ENCODE results near the gene AFG3L2. TPM values are rescaled to one million over a fixed set of nuclear protein-coding genes. Genes with fewer than 3 reads are reported as not detected.
"Not testable (repeated sequence)": the region's sequence is repeated elsewhere in the genome, so short reads cannot be mapped to it uniquely, and the experiment has no call there.

Gene AFG3L2
- total and polyA plus RNA-seq, 10 of the 15 experiments (the other 5 are each of a cell fraction or from before 2014, with no cell fraction given) = 21.0 to 72.7 (median 57.7) TPM

DNA sequence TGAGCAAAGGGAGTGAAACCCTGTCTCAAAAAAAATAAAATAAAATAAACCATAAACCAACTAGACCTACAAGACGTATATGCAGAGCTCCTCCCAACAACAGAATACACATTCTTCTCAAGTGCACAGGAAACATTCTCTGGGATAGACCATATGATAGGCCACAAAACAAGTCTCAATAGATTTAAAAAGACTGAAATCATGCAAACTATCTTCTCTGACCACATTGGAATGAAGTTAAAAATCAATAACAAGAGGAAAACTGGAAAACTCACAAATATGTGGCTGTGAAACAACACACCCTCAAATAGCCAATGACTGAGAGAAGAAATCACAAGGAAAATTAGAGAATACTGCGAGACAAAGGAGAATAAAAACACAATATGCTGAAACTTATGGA lies 7.2 kb upstream of the AFG3L2 start:
- Histone ChIP-seq H3K9ac (ENCODE audit: control insufficient read depth, insufficient read depth, low read length) (no peak overlapping the region), H3K4me3 (no peak overlapping the region), H3K9me3 (replicated peaks; ENCODE audit: control insufficient read depth, insufficient read depth, low read length) (no peaks in the 10 kb centered on the region), H3K36me3 (ENCODE audit: control insufficient read depth in 2 of 2, insufficient read depth in 2 of 2, low read length in 1 of 2) (no peaks in the 10 kb centered on the region), H3K4me1 (ENCODE audit: control insufficient read depth, insufficient read depth, low read length) (no peaks in the 10 kb centered on the region), H3K27ac (ENCODE audit: control insufficient read depth, insufficient read depth) (no peak overlapping the region), H3K79me2 (ENCODE audit: control insufficient read depth, insufficient read depth, low read length) (no peaks in the 10 kb centered on the region), H2AFZ (ENCODE audit: control insufficient read depth, low read depth, low read length) (no peak overlapping the region), H3K4me2 (ENCODE audit: control insufficient read depth, insufficient read depth) (no peak overlapping the region), H3K27me3 (replicated peaks in 1 of 2; ENCODE audit: control insufficient read depth in 2 of 2, insufficient read depth in 2 of 2, low read length in 1 of 2) (no peaks in the 10 kb centered on the region), H4K20me1 (ENCODE audit: control insufficient read depth, insufficient read depth) (no peaks in the 10 kb centered on the region)
- ChIA-PET CTCF (interaction anchor here (0.6 to 1.2 kb wide), 4 partner anchors 8 to 223 kb away, joined by 3 to 4 read pairs (median 4); no protein-coding TSS in a partner anchor), POLR2A (no interaction called here), RAD21 (ENCODE audit: unreplicated experiment) (no interaction called here), SMC1A (ENCODE audit: uncharacterized antibody, unreplicated experiment) (interaction anchor here (0.9 kb wide), 1 partner anchor 14 kb away, joined by 4 read pairs; no protein-coding TSS in a partner anchor)
- WGBS (ENCODE audit: insufficient coverage, insufficient replicate concordance, low lambda C conversion rate, missing lambda C conversion rate) = 0% methylated on average over 2 of the region's 2 CpGs
- intact Hi-C loops (cut with micrococcal nuclease; ENCODE audit: unreplicated experiment) (no loop called here), in situ Hi-C loops (cut with MboI) (no loop called here)
- no peak for ATAC-seq
- FAIRE-seq = no peak
- BruUV-seq (replicated peaks) = no TSS peak
- no peak for TF ChIP-seq SMARCA5 (IDR thresholded peaks at IDR 0.05)
- no peak for TF ChIP-seq RB1 (IDR thresholded peaks at IDR 0.05; ENCODE audit: borderline replicate concordance)
- TF ChIP-seq BCL3 (IDR thresholded peaks at IDR 0.05; ENCODE audit: borderline replicate concordance, insufficient read depth, low read depth, low read length, poor library complexity, severe bottlenecking) = no peak
- no peak for TF ChIP-seq ZNF384 (IDR thresholded peaks at IDR 0.05; ENCODE audit: borderline replicate concordance, low read depth, low read length)
- no peak for TF ChIP-seq ZNF622 (IDR thresholded peaks at IDR 0.05)
- TF ChIP-seq POLR2A (IDR thresholded peaks at IDR 0.05; ENCODE audit: low read depth, low read length) = no peak
- TF ChIP-seq SIN3A (IDR thresholded peaks at IDR 0.05; ENCODE audit: low read depth, low read length) = no peak
- TF ChIP-seq KAT2A (conservative IDR thresholded peaks at IDR 0.05; ENCODE audit: control insufficient read depth, low read depth, low read length) = no peak
- TF ChIP-seq FOXK2 (IDR thresholded peaks at IDR 0.05) = no peak
- no peak for TF ChIP-seq CHD4 (IDR thresholded peaks at IDR 0.05)
- TF ChIP-seq BACH1 (IDR thresholded peaks at IDR 0.05; ENCODE audit: borderline replicate concordance) = no peak
- no peak for TF ChIP-seq SIX5 (IDR thresholded peaks at IDR 0.05; ENCODE audit: low read depth, low read length, severe bottlenecking)
- no peak for TF ChIP-seq ATF7 (IDR thresholded peaks at IDR 0.05; ENCODE audit: low read depth)
- TF ChIP-seq SMAD5 (IDR thresholded peaks at IDR 0.05; ENCODE audit: low read depth) = no peak
- DNase-seq (ENCODE audit: low read depth, low spot score) = no peak

DNA sequence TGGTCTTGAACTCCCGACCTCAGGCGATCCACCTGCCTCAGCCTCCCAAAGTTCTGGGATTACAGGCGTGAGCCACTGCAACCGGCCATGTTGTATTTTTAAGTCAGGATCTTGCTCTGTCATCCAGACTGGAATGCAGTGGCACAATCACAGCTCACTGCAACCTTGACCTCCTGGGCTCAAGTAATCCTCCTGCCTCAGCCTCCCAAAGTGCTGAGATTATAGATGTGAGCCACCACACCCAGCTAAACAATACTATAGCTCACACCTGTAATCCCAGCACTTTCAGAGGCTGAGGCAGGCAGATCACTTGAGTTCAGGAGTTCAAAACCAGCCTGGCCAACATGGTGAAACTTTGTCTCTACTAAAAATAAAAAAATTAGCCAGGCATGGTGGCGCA lies 6.7 kb upstream of the AFG3L2 start:
- H3K79me2 ChIP-seq (ENCODE audit: control insufficient read depth, insufficient read depth, low read length); DNase-seq (ENCODE audit: low read depth, low spot score); RAD21 ChIA-PET (ENCODE audit: unreplicated experiment); FAIRE-seq; H3K4me1 ChIP-seq (ENCODE audit: control insufficient read depth, insufficient read depth, low read length); H3K4me3 ChIP-seq; H3K9ac ChIP-seq (ENCODE audit: control insufficient read depth, insufficient read depth, low read length); H2AFZ ChIP-seq (ENCODE audit: control insufficient read depth, low read depth, low read length); in situ Hi-C loops (cut with MboI); H3K27ac ChIP-seq (ENCODE audit: control insufficient read depth, insufficient read depth); H3K27me3 ChIP-seq (replicated peaks in 1 of 2; ENCODE audit: control insufficient read depth in 2 of 2, insufficient read depth in 2 of 2, low read length in 1 of 2); BruUV-seq (replicated peaks); SMC1A ChIA-PET (ENCODE audit: uncharacterized antibody, unreplicated experiment); ATAC-seq; intact Hi-C loops (cut with micrococcal nuclease; ENCODE audit: unreplicated experiment); H4K20me1 ChIP-seq (ENCODE audit: control insufficient read depth, insufficient read depth); H3K4me2 ChIP-seq (ENCODE audit: control insufficient read depth, insufficient read depth); H3K36me3 ChIP-seq (ENCODE audit: control insufficient read depth in 2 of 2, insufficient read depth in 2 of 2, low read length in 1 of 2); H3K9me3 ChIP-seq (replicated peaks; ENCODE audit: control insufficient read depth, insufficient read depth, low read length): not testable (repeated sequence)
- WGBS (ENCODE audit: insufficient coverage, insufficient replicate concordance, low lambda C conversion rate, missing lambda C conversion rate) = 93% methylated on average over 5 of the region's 5 CpGs
- ChIA-PET POLR2A (interaction anchor here (0.7 kb wide), 1 partner anchor 171 kb away, joined by 5 read pairs; no protein-coding TSS in a partner anchor), CTCF (interaction anchor here (0.6 to 1.0 kb wide), 2 partner anchors 9 to 10 kb away, joined by 3 to 4 read pairs; no protein-coding TSS in a partner anchor)

Data from GM12878 (cell line).